NCI-H345 treated with DMSO at 0.1 percent for 48 hours (cell line): ENCODE results near the gene SFTA2.
"Not testable (repeated sequence)": the region's sequence is repeated elsewhere in the genome, so short reads cannot be mapped to it uniquely, and the experiment has no call there.

ENCODE experiments used
- DNase-seq: peaks from one replicate; lab custom pipeline; 2025; ENCODE audit not compliant: unreplicated experiment; lab: John Stamatoyannopoulos, UW

Gene SFTA2

GRCh38 chr6:30944051-30944450, 12.1 kb upstream of the SFTA2 start:
- DNase-seq, result no peak

GRCh38 chr6:30942338-30943060, 10.5 kb upstream of the SFTA2 start:
- no peak for DNase-seq

GRCh38 chr6:30940361-30940986, 8.5 kb upstream of the SFTA2 start, which contains the start of gene MUCL3:
MUCL3 (plus strand) TSS chr6:30940973; CDS start chr6:30941000, 27 bp downstream.
- no peak for DNase-seq

- DNase-seq, result no peak
Observed at GRCh38 chr6:30939473-30939872, 7.5 kb upstream of the SFTA2 start.

- no peak for DNase-seq
Observed at GRCh38 chr6:30938730-30939129, 6.8 kb upstream of the SFTA2 start.

- no peak for DNase-seq
Observed at GRCh38 chr6:30937265-30937664, 5.3 kb upstream of the SFTA2 start.

- DNase-seq, result peak; percentile 8
Observed at GRCh38 chr6:30935018-30935417, 3.0 kb upstream of the SFTA2 start.

- DNase-seq, result no peak
Observed at GRCh38 chr6:30932665-30933365, 845 bp upstream of the SFTA2 start.

GRCh38 chr6:30931272-30931671, 698 bp downstream of the SFTA2 start:
- DNase-seq, result no peak

- no peak for DNase-seq
Observed at GRCh38 chr6:30930506-30930905, 1.5 kb downstream of the SFTA2 start.

- no peak for DNase-seq
Observed at GRCh38 chr6:30928677-30929076, 3.3 kb downstream of the SFTA2 start.

GRCh38 chr6:30927080-30927479, 4.9 kb downstream of the SFTA2 start:
- not testable (repeated sequence) for DNase-seq

GRCh38 chr6:30926644-30927043, 5.3 kb downstream of the SFTA2 start:
- no peak for DNase-seq

GRCh38 chr6:30924040-30924627, 7.8 kb downstream of the SFTA2 start:
- DNase-seq, result not testable (repeated sequence)

- DNase-seq, result no peak
Observed at GRCh38 chr6:30922447-30922852, 9.5 kb downstream of the SFTA2 start.

- no peak for DNase-seq
Observed at GRCh38 chr6:30918670-30919069, 13.3 kb downstream of the SFTA2 start.

GRCh38 chr6:30917487-30917886, 14.5 kb downstream of the SFTA2 start:
- DNase-seq, result no peak

GRCh38 chr6:30917041-30917440, 14.9 kb downstream of the SFTA2 start:
- no peak for DNase-seq

GRCh38 chr6:30915591-30915946, 16.4 kb downstream of the SFTA2 start:
- peak; percentile 3 for DNase-seq

- no peak for DNase-seq
Observed at GRCh38 chr6:30914854-30915590, 16.9 kb downstream of the SFTA2 start.
